Coronary artery (tissue), 2 donors: ENCODE results near the gene GRK1.

Experiments
- DNase-seq: peaks from one replicate; pipeline ENCODE4 v3.0.0-alpha.2; 2017; ENCODE audit warnings: low spot score
- H3K27ac ChIP-seq, 2 donors: fragments of 200-600 bp; sonication (generic); one replicate each; pipeline ENCODE4 v1.5.1; 2016 to 2019
- H3K4me3 ChIP-seq: fragments of 200-600 bp; sonication (generic); 2 replicates; pipeline ENCODE4 v1.5.1; 2016; ENCODE audit warnings: mild to moderate bottlenecking, moderate library complexity
- CTCF ChIP-seq: fragments of 200-600 bp; sonication (generic); IDR thresholded peaks from one replicate; pipeline ENCODE4 v1.5.1; 2019; ENCODE audit warnings: antibody characterized with exemption

GRK1 gene

GRCh38 chr13:113650731-113651148 is 16.3 kb upstream of the GRK1 start:
- peak; percentile 36 for DNase-seq
- no peak overlapping the region for H3K27ac ChIP-seq
- no peak overlapping the region for H3K4me3 ChIP-seq
- no peak for TF ChIP-seq CTCF

- H3K27ac ChIP-seq: no peak overlapping the region
- peak; percentile 64 for DNase-seq
Observed at GRCh38 chr13:113651511-113652403, 15.3 kb upstream of the GRK1 start.

GRCh38 chr13:113652404-113653263 is 14.4 kb upstream of the GRK1 start:
- Histone ChIP-seq H3K27ac (no peak overlapping the region), H3K4me3 (no peak overlapping the region)
- DNase-seq: peak; percentile 65
- no peak for TF ChIP-seq CTCF

More at GRCh38 chr13:113651511-113652403, 15.3 kb upstream of the GRK1 start:
- no peak overlapping the region for H3K4me3 ChIP-seq
- no peak for TF ChIP-seq CTCF

- TF ChIP-seq CTCF: no peak
- H3K27ac ChIP-seq: no peak overlapping the region
- peak; percentile 53 for DNase-seq
- no peak overlapping the region for H3K4me3 ChIP-seq
Observed at GRCh38 chr13:113653264-113654174, 13.5 kb upstream of the GRK1 start.

GRCh38 chr13:113654175-113654560 is 12.9 kb upstream of the GRK1 start:
- H3K27ac ChIP-seq: no peak overlapping the region
- no peak for TF ChIP-seq CTCF
- peak; percentile 22 for DNase-seq
- H3K4me3 ChIP-seq: no peak overlapping the region

GRCh38 chr13:113654591-113655345 is 12.3 kb upstream of the GRK1 start:
- Histone ChIP-seq H3K27ac (no peak overlapping the region), H3K4me3 (no peak overlapping the region)
- peak; percentile 50 for DNase-seq
- TF ChIP-seq CTCF: no peak
